Right lobe of liver (tissue), 4 donors: ENCODE results near the gene NUMA1.

Experiments
- POLR2A ChIP-seq: fragments of 450-650 bp; IDR thresholded peaks from one replicate; pipeline ENCODE4 v1.6.1; 2017; ENCODE audit warnings: antibody characterized with exemption, mild to moderate bottlenecking
- TF ChIP-seq, protein P1 (sequence below), 4 donors: fragments of 200-600 bp in 3 of 4; fragments of 450-650 bp in 1 of 4; IDR thresholded peaks; one replicate each; pipeline versions ENCODE4 v1.5.1 to v1.8.0; 2016 to 2022; ENCODE audit warnings: antibody characterized with exemption in 4 of 4, mild to moderate bottlenecking in 2 of 4
- donor health status: DM: no; HTN: no; CAD: no.
- donor health status: DM: no; HTN: no; CAD: no.
- donor health status: DM: no; HTN: yes; CAD: no.

DNA sequence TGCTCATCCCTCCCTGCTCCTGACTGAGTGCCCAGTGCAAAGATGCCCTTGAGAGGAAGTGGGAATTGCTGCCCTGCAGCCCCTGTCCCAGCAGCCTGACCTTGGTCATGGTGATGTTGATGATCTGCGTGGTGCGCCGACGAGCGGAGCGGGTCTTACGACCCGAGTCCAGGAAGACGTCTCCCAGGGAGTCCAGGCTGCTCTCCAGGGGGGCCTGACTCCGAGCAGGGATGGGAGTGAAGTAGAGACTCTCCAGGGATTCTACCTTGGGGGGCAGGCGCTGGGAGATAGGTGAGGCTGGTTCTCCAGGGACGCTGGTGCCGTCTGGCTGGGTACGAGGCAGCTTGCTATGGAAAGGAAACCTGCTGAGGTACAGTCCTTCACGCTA lies 73.3 kb downstream of the NUMA1 start:
- TF ChIP-seq, protein P1, sequence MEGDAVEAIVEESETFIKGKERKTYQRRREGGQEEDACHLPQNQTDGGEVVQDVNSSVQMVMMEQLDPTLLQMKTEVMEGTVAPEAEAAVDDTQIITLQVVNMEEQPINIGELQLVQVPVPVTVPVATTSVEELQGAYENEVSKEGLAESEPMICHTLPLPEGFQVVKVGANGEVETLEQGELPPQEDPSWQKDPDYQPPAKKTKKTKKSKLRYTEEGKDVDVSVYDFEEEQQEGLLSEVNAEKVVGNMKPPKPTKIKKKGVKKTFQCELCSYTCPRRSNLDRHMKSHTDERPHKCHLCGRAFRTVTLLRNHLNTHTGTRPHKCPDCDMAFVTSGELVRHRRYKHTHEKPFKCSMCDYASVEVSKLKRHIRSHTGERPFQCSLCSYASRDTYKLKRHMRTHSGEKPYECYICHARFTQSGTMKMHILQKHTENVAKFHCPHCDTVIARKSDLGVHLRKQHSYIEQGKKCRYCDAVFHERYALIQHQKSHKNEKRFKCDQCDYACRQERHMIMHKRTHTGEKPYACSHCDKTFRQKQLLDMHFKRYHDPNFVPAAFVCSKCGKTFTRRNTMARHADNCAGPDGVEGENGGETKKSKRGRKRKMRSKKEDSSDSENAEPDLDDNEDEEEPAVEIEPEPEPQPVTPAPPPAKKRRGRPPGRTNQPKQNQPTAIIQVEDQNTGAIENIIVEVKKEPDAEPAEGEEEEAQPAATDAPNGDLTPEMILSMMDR (IDR thresholded peaks at IDR 0.05), result no peak
- no peak for TF ChIP-seq POLR2A
